ENCODE measurements around the gene RAB36. TPM values are rescaled to one million over a fixed set of nuclear protein-coding genes. Genes with fewer than 3 reads are reported as not detected.
A peak's percentile ranks its signal among the peaks of the same experiment; 100 is the strongest.

Gene RAB36
- polyA plus RNA-seq, 4 donors, result 0.27 to 1.7 (median 0.92) TPM; not detected in 1

DNA sequence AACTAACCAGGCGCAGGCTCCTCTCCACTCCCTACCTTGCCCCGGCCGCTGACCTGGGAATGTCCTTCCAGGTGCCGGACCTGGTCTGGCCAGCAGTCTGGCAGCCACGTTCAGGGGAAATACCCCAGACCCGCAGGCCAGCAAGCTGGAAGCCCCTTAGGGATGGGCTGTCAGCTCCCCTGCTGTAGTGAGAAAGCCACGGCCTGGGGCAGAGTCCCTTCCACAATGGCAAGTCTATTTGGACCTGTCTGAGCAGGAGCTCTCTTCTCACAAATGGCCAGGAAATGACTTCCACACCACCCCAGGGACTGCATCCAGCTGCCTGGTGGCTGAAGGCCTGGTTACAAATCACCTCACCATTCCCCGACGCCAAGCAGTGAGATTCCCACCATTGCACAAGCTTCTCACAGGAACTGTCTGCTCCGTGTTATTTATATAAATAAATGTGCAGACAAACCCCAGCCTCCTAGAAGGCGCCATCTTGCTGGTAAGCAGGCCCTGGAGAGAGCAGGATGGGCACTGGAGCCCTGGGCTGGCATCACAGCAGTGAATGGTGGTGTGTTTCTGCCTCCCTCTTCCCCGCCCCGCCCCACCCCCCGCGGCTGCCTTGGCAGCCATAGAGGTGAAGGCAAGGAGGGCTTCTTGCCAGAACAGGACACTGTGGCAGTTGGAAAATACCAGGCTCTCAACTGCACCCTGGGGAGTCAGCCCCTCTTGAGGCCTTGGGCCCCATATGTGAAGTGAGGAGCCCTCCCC, 27.2 kb upstream of the RAB36 start:
- H3K4me3 ChIP-seq (ENCODE audit: low read depth in 1 of 3, low read length in 3 of 3), result no peak overlapping the region
- no peaks in the 10 kb centered on the region for H3K9me3 ChIP-seq (ENCODE audit: control insufficient read depth in 2 of 2, insufficient read depth in 1 of 2, low read depth in 1 of 2, low read length in 1 of 2)
- WGBS, 3 donors, result 84 to 88% (median 84%) methylated on average over 15 of the region's 15 CpGs
- no peak overlapping the region for H3K27ac ChIP-seq (ENCODE audit: low read depth in 1 of 3, low read length in 2 of 3)
- no peaks in the 10 kb centered on the region for H3K27me3 ChIP-seq (ENCODE audit: control insufficient read depth in 3 of 3, insufficient read depth in 3 of 3, low read length in 3 of 3)
- DNase-seq, result no peak
- no peaks in the 10 kb centered on the region for H3K4me1 ChIP-seq (ENCODE audit: control insufficient read depth in 3 of 3, insufficient read depth in 2 of 3, low read depth in 1 of 3, low read length in 2 of 3)
- no peak for FAIRE-seq
- no peaks in the 10 kb centered on the region for H3K36me3 ChIP-seq (ENCODE audit: control insufficient read depth in 3 of 3, insufficient read depth in 2 of 3, low read depth in 1 of 3, low read length in 3 of 3)

DNA sequence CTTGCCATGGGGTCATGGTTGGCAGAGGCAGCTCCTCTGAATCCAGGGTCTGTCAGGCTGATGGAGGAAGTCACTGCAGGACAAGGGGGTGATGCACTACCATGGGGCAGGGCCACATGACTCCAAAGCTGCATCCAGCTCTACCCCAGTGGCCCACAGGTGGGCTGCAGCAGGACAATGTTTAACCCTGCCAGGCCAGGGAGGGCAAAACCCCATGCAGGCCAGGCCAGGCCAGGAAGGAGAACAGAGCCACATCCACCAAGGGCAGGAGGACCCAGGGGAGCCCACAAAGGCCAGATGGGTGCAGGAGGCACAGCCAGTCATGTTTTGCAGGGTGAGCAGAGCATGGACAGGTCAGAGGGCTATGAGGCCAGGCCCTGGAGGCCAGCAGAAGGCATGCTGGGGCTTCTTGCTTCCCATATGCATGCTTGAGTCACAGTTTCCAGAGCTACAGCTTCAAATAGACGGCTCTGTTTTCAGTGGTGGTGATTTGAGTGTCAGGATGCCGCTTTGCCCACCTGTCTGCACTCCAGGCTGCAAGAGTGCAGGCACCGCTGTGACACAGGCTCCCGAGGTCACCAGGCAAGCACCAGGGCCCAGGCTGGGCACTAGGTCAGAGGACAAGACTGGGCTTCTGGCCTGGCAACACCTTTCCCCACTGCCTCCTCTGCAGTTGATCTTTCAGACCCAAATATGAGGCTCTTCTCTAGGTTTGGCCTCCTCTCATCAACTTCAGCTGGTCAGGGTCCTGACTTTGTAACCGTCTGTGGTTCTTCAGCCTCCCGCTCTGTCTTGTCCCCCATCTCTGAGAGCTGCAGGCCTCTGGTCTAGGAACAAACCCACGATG, 26.4 kb upstream of the RAB36 start:
- FAIRE-seq (no peak), DNase-seq (no peak)
- no peaks in the 10 kb centered on the region for H3K27me3 ChIP-seq (ENCODE audit: control insufficient read depth in 3 of 3, insufficient read depth in 3 of 3, low read length in 3 of 3)
- H3K4me3 ChIP-seq (ENCODE audit: low read depth in 1 of 3, low read length in 3 of 3), result no peak overlapping the region
- H3K9me3 ChIP-seq (ENCODE audit: control insufficient read depth in 2 of 2, insufficient read depth in 1 of 2, low read depth in 1 of 2, low read length in 1 of 2), result no peaks in the 10 kb centered on the region
- no peaks in the 10 kb centered on the region for H3K4me1 ChIP-seq (ENCODE audit: control insufficient read depth in 3 of 3, insufficient read depth in 2 of 3, low read depth in 1 of 3, low read length in 2 of 3)
- H3K36me3 ChIP-seq (ENCODE audit: control insufficient read depth in 3 of 3, insufficient read depth in 2 of 3, low read depth in 1 of 3, low read length in 3 of 3), result no peaks in the 10 kb centered on the region
- WGBS, 3 donors, result 90 to 94% (median 93%) methylated on average over 7 of the region's 7 CpGs
- H3K27ac ChIP-seq (ENCODE audit: low read depth in 1 of 3, low read length in 2 of 3), result no peak overlapping the region

GRCh38 chr22:23119494-23120414, 25.5 kb upstream of the RAB36 start:
- 59 to 71% (median 63%) methylated on average over 15 of the region's 15 CpGs for WGBS, 3 donors
- no peak overlapping the region for H3K4me3 ChIP-seq (ENCODE audit: low read depth in 1 of 3, low read length in 3 of 3)
- DNase-seq (peak in 1 of 2 donors; percentile 25), FAIRE-seq (no peak)
- no peaks in the 10 kb centered on the region for H3K27me3 ChIP-seq (ENCODE audit: control insufficient read depth in 3 of 3, insufficient read depth in 3 of 3, low read length in 3 of 3)
- no peak overlapping the region for H3K27ac ChIP-seq (ENCODE audit: low read depth in 1 of 3, low read length in 2 of 3)
- no peaks in the 10 kb centered on the region for H3K4me1 ChIP-seq (ENCODE audit: control insufficient read depth in 3 of 3, insufficient read depth in 2 of 3, low read depth in 1 of 3, low read length in 2 of 3)
- H3K36me3 ChIP-seq (ENCODE audit: control insufficient read depth in 3 of 3, insufficient read depth in 2 of 3, low read depth in 1 of 3, low read length in 3 of 3), result no peaks in the 10 kb centered on the region
- H3K9me3 ChIP-seq (ENCODE audit: control insufficient read depth in 2 of 2, insufficient read depth in 1 of 2, low read depth in 1 of 2, low read length in 1 of 2), result no peaks in the 10 kb centered on the region

DNA sequence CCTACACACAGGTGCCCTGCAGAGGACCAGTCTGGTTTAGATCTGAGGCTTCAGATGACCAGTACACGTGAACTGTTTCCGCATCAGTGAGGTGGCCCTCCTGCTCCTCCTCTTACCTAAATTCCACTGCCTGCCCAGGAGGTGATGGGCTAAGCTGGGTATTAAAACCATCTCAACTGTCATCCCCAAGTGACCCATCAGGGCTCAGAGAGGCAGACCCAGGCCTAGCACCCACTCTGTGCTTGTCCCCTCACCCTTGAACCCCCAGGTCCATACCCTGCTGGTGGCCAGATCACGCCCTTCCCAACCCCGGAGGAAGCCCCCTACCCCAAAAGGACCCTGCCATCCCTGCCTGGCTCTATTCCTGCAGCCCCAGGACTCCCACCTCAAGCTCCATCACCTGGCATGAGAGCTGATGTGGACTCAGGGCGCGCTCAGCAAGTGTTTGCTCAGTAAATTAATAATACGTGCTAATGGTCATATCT, 24.8 kb upstream of the RAB36 start:
- WGBS, 3 donors, result 90 to 95% (median 92%) methylated on average over 7 of the region's 7 CpGs
- Histone ChIP-seq H3K27me3 (ENCODE audit: control insufficient read depth in 3 of 3, insufficient read depth in 3 of 3, low read length in 3 of 3) (no peaks in the 10 kb centered on the region), H3K36me3 (ENCODE audit: control insufficient read depth in 3 of 3, insufficient read depth in 2 of 3, low read depth in 1 of 3, low read length in 3 of 3) (no peaks in the 10 kb centered on the region), H3K4me1 (ENCODE audit: control insufficient read depth in 3 of 3, insufficient read depth in 2 of 3, low read depth in 1 of 3, low read length in 2 of 3) (no peaks in the 10 kb centered on the region), H3K9me3 (ENCODE audit: control insufficient read depth in 2 of 2, insufficient read depth in 1 of 2, low read depth in 1 of 2, low read length in 1 of 2) (no peaks in the 10 kb centered on the region), H3K4me3 (ENCODE audit: low read depth in 1 of 3, low read length in 3 of 3) (no peak overlapping the region), H3K27ac (ENCODE audit: low read depth in 1 of 3, low read length in 2 of 3) (no peak overlapping the region)
- no peak for DNase-seq
- FAIRE-seq, result no peak

DNA sequence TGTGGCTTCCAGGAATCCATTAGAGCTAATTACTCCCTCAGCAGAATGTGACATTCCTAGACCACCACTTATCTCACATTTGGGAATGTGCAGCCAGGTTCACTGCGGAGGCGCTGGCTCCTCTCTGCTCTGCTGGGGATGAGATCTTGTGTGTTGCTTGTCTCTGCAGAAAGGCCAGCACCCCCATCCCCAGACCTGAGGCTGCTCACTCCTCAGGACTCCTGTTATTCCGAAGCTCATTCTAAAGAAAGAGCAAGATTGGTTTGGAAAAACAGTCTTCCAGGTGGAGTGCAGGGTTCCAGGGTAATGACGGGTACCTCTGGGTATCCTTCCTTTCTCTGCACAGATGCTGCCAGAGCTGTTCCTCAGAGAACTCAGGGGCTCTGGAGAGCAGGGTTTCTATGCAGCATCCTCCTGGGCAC, 24.3 kb upstream of the RAB36 start:
- no peaks in the 10 kb centered on the region for H3K36me3 ChIP-seq (ENCODE audit: control insufficient read depth in 3 of 3, insufficient read depth in 2 of 3, low read depth in 1 of 3, low read length in 3 of 3)
- DNase-seq (no peak), FAIRE-seq (no peak)
- no peak overlapping the region for H3K4me3 ChIP-seq (ENCODE audit: low read depth in 1 of 3, low read length in 3 of 3)
- H3K27me3 ChIP-seq (ENCODE audit: control insufficient read depth in 3 of 3, insufficient read depth in 3 of 3, low read length in 3 of 3), result no peaks in the 10 kb centered on the region
- WGBS, 3 donors, result 91 to 95% (median 94%) methylated on average over 4 of the region's 4 CpGs
- H3K4me1 ChIP-seq (ENCODE audit: control insufficient read depth in 3 of 3, insufficient read depth in 2 of 3, low read depth in 1 of 3, low read length in 2 of 3), result no peaks in the 10 kb centered on the region
- no peak overlapping the region for H3K27ac ChIP-seq (ENCODE audit: low read depth in 1 of 3, low read length in 2 of 3)
- H3K9me3 ChIP-seq (ENCODE audit: control insufficient read depth in 2 of 2, insufficient read depth in 1 of 2, low read depth in 1 of 2, low read length in 1 of 2), result no peaks in the 10 kb centered on the region

- Histone ChIP-seq H3K9me3 (ENCODE audit: control insufficient read depth in 2 of 2, insufficient read depth in 1 of 2, low read depth in 1 of 2, low read length in 1 of 2) (no peaks in the 10 kb centered on the region), H3K27ac (ENCODE audit: low read depth in 1 of 3, low read length in 2 of 3) (no peak overlapping the region), H3K4me1 (ENCODE audit: control insufficient read depth in 3 of 3, insufficient read depth in 2 of 3, low read depth in 1 of 3, low read length in 2 of 3) (no peaks in the 10 kb centered on the region), H3K36me3 (ENCODE audit: control insufficient read depth in 3 of 3, insufficient read depth in 2 of 3, low read depth in 1 of 3, low read length in 3 of 3) (no peaks in the 10 kb centered on the region), H3K27me3 (ENCODE audit: control insufficient read depth in 3 of 3, insufficient read depth in 3 of 3, low read length in 3 of 3) (no peaks in the 10 kb centered on the region), H3K4me3 (ENCODE audit: low read depth in 1 of 3, low read length in 3 of 3) (no peak overlapping the region)
- no peak for DNase-seq
- no peak for FAIRE-seq
- 63 to 83% (median 77%) methylated on average over 6 to 9 of the region's 9 CpGs for WGBS, 3 donors
Measured at GRCh38 chr22:23121424-23121823, 23.9 kb upstream of the RAB36 start.

DNA sequence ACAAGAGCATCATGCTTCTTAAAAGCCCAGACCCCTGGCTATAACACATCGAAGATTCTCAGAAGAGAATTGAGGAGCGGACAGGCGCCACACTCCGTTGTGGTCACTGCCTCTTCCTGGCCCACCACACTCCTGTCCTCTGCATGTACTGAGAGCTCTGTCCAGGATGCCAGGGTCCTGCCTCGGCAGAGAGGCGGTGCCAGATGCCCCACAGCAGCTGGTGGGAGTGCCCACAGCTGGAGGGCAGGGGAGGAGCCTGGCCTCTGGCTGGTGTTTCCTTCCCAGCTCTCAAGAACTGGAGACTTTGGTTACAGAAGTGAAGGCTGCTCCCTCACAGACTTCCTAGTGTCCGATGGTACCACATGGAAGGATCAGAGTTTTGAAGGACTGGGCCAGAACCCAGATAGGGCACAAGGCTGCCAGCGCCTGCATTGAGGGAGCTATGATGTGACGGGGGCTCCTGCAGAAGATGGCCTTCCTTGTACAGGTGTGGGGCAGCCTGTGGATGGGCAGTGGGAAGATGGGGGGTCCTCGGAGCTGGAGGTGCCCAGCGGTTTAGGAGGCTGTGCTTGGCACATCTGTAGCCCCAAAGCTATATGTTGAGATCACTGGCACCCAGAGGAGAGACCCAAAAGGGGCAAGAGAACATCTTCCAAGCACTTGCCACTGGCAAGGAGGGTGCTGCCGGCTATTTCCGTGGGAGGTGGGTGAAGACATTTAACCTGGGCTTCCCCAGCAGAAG, 22.9 kb upstream of the RAB36 start:
- H3K9me3 ChIP-seq (ENCODE audit: control insufficient read depth in 2 of 2, insufficient read depth in 1 of 2, low read depth in 1 of 2, low read length in 1 of 2), result no peaks in the 10 kb centered on the region
- no peaks in the 10 kb centered on the region for H3K4me1 ChIP-seq (ENCODE audit: control insufficient read depth in 3 of 3, insufficient read depth in 2 of 3, low read depth in 1 of 3, low read length in 2 of 3)
- H3K27me3 ChIP-seq (ENCODE audit: control insufficient read depth in 3 of 3, insufficient read depth in 3 of 3, low read length in 3 of 3), result no peaks in the 10 kb centered on the region
- no peak overlapping the region for H3K27ac ChIP-seq (ENCODE audit: low read depth in 1 of 3, low read length in 2 of 3)
- 74 to 80% (median 79%) methylated on average over 13 of the region's 13 CpGs for WGBS, 3 donors
- H3K4me3 ChIP-seq (ENCODE audit: low read depth in 1 of 3, low read length in 3 of 3), result no peak overlapping the region
- no peaks in the 10 kb centered on the region for H3K36me3 ChIP-seq (ENCODE audit: control insufficient read depth in 3 of 3, insufficient read depth in 2 of 3, low read depth in 1 of 3, low read length in 3 of 3)
- DNase-seq, result no peak
- FAIRE-seq, result no peak

Data from small intestine (tissue), 7 donors.